ENCODE data around the gene ANKHD1.

- TF ChIP-seq CTCF (IDR thresholded peaks at IDR 0.05) (no peak), POLR2A (IDR thresholded peaks at IDR 0.05) (no peak)
Observed at GRCh38 chr5:140557965-140558364, 156.3 kb downstream of the ANKHD1 start.

Measured in transverse colon (tissue), 3 donors.